DMS153 (cell line): ENCODE results near the gene XBP1.
"Not testable (repeated sequence)": the region's sequence is repeated elsewhere in the genome, so short reads cannot be mapped to it uniquely, and the experiment has no call there.

Experiments used
- DNase-seq: peaks from one replicate; lab custom pipeline; 2025; lab: John Stamatoyannopoulos, UW

The XBP1 gene

DNA sequence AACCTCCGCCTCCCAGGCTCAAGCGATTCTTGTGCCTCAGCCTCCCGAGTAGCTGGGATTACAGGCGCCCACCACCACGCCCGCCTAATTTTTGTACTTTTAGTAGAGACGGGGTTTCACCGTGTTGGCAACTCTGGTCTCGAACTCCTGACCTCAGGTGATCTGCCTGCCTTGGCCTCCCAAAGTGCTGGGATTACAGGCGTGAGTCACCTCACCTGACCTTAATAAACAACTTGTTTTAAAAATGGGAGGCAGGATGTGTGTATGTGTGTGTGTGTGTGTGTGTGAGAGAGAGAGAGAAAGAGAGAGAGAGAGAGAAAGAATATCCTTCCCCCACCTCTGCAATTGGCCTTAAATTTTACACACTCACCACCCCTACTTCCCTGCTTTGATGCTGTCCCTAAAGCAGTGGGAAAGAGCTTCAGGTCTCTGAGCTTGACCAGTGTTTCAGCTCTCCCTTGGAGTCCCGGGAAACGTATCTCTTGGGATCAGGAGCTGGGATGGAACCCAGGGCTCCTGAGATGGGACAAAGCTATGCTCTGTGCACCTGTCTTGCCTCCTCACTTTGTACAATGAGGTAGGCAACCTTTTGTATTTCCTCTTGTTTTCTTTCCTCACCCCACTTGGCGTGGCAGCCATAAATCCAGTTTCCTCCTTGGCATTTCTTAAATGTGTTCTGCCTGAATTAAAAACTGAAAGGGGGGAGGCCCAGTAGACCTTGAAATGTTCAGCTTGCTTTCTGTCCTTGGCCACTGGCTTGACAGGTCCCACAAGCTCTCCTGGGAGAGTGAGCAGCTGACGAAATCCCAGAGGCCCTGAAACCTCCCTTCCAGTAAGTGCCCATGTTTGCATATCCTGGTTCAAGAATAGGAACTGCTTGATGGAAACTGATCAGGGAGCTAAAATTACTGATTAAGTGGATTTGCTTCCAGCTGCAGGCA lies 17.8 kb upstream of the XBP1 start:
- DNase-seq, result peak; percentile 88

DNA sequence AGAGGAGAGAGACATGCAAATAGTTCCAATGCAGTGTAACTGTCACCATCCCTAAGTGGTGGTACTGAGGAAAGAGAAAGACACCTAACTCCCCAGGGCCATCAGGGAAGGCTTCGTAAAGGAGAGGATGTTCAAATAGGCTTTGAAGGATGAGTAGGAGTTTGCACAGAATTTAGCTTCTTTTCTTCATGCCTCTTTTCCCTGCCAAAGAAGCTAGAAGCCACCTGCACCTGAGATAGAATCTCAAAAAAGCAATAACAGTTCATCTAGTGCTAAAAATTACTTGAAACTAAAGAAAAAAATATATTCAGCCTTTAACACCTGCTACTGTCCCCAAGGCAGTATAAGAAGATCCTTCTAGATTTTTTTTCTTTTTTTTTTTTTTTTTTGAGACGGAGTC lies 16.7 kb upstream of the XBP1 start:
- DNase-seq, result no peak

DNA sequence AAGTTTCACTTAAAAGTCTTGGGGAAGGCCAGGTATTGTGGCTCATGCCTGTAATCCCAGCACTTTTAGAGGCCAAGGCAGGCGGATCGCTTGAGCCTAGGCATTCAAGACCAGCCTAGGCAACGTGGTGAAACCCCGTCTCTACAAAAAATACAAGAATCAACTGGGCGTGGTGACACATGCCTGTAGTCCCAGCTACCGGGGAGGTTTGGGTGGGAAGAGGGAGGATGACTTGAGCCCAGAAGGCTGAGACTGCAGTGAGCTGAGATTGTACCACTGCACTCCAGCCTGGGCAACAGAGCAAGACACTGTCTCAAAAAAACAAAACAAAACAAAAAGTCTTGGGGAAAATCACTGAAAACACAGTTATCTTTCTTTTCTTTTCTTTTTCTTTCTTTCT lies 15.4 kb upstream of the XBP1 start:
- no peak for DNase-seq

DNA sequence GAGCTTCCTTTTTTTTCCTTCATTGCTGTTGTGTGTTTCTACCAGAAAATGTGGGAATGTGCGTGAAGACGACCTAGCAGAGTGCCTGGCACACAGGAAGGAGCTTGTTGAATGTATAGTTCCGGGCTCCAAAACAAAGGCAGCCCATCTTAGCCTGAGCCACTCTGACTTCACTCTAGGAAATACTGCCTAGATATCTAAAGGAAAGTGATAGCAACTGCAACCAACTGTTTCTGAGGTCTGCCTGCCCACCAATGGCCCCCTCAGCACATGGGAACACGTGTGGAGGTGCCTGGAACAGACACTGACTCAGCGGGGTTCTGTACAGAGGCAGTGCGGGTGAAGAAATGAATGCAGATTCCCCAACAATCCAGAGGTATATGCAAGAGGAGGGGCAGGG lies 14.7 kb upstream of the XBP1 start:
- DNase-seq, result no peak

DNA sequence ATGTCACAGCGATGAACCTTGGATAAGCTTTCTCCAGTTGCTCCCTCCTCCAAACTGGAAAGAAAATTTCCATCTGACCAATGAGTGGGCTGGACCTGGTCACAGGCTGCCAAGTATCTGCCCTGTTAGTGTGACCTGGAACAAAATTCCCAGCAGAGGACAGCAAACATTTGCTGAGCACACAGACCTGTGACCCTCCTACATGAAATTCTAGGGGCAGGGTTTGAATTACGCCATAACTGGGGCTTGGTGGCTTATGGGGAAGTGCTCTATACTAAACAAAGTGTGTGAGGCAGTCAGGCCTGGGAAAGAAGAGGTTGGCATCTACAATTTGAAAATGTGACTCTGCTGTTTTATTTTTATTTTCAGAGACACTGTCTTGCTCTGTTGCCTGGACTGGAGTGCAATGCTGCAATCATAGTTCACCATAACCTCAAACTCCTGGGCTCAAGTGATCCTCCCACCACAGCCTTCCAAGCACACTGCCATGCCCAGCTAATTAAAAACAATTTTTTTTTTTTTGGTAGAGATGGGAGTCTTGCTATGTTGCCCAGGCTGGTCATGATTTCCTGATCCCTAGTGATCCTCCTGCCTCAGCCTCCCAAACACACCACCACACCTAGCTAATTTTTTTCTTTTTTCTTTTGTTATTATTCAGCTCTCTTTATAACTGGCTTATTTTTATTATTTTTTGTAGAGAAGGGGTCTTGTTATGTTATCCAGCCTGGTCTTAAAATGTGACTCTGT lies 13.6 kb upstream of the XBP1 start:
- DNase-seq, result no peak

DNA sequence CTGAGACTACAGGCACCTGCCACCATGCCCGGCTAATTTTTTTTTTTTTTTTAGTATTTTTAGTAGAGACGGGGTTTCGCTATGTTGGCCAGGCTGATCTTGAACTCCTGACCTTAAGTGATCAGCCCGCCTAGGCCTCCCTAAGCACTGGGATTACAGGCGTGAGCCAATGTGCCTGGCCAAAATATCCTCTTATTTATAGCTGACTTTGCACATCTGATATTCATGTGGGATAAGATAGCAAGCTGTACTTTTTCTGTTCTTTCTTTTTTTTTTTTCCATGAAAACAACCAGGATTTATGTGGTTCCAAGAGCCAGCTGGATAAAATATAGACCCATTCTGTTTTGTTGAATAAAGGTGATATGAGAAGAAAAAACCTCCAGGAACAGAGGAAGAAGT lies 12.1 kb upstream of the XBP1 start:
- no peak for DNase-seq

DNA sequence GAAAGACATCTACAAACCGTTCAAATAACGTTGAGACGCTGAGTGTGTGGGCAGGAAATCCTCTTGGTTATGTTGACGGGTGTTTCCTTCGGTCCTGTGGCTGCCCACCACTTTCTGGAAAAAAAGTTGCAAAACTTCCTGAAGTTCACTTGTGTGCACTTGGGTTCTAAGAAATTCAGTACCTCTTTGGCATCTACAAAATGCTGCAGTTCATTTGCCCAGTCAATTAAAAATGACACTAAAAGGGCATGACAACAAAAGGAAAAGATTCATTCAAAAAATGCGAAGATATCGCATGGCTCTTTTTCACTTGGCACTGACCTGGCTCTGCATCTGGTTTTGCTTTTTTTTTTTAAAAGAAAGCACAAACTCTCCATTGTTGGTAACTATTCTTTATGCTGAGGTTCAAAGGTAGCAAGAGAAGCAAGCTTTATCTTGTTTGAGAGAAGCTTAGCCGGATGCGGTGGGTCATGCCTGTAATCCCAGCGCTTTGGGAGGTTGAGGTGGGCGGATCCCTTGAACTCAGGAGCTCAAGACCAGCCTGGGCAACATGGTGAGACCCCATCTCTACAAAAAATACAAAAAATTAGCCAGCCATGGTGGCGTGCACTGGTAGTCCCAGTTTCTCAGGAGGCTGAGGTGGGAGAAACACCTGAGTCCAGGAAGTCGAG lies 10.6 kb upstream of the XBP1 start:
- DNase-seq, result no peak

DNA sequence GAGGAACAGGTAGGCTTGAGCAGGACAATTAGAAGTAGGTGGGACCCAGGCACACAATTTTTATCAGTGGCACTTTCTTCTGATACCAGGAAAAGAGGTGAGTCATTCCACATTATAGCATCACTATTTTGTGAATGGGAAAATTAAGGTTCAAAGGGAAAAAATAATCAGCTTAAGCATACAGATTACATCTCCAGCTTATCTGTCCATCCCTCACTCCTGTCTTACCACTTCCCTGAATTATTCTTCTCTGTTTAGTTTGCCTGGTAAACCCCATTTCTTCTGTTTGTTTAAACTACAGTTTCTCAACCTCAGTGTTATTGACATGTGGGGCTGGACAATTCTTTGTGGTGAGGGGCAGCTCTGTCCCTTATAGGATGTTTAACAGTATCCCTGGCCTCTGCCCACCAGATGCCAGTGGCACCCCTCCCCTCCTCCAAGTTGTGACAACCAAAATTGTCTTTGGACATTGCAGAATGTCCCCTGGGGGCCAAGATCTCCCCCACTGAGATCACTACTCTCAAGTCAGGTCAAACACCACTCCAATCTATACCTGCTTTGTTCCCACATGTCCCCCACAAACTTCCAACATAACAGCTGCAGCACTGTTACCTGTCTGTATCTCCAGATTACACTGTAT lies 8.5 kb upstream of the XBP1 start:
- no peak for DNase-seq

DNA sequence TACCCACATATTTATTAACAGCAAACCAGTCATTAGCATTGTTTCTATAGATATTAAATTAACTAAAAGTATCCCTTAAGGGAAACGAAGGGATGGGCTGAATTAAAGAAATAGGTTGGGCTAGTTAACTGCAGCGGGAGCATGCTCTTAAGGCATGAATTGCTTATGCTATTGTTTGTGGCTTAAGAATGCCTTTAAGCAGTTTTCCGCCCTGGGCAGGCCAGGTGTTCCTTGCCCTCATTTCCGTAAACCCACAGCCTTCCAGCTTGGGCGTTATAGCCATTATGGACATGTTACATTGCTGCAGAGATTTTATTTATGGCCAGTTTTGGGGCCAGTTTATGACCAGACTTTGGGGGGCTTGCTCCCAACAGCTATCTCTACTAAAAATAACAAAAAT lies 5.1 kb upstream of the XBP1 start:
- not testable (repeated sequence) for DNase-seq

DNA sequence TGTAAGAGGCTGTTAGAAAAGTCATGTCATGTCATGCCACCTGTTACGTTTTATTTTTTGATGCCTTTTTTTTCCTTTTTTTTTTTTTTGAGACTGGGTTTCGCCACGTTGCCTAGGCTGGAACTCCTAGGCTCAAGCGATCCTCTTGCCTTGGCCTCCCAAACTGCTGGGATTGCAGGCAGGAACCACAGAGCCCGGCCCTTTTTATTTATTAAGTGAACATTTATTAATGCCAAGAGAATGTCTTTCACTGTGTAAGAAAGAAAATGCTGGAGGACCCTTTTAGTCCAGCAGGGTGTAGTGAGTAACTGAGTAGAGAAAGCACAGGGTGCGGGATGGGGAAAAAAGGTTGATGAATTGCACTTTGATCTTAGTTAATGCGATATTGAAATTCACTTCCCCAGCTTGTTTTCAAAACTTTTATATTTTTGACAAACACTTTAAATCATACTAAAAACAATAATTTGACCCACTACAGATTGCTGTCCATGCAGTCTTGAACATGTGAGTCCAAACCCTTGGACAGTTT lies 2.3 kb upstream of the XBP1 start:
- DNase-seq, result no peak

DNA sequence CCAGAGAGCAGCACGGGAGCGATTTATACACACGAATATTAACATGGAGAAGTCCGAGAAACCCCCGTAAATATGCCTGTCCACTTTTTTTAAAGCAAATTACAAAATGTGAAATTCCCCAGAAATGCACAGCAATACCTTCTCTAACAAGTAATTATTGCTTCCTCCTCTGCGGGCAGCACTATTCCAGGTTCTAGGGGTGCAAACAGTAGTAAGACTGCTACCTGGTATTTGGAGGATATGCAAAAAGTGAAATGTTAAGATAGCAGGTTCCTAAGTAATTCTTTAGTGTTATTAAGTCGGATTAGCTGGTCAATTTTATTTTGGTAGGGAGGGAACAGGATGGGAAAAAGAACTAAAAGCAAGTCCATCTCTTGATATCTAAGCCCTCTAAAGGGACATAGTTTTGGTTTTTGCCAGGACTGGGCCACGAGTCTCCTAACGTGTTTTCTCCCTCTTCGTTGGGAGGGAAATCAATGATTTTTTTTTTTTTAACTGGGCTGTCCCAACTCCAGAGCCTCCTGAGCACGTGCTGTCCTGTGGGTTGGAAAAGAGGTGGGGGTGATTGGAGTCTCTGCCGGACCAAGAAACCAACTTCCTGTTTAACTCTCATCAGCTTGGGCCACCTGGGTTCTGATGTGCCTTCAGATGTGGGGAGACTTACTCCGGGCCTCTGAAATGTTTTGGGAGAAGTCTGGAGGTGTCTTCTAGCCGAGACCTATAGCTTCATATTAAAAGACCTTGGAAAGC lies 1.7 kb upstream of the XBP1 start:
- no peak for DNase-seq

DNA sequence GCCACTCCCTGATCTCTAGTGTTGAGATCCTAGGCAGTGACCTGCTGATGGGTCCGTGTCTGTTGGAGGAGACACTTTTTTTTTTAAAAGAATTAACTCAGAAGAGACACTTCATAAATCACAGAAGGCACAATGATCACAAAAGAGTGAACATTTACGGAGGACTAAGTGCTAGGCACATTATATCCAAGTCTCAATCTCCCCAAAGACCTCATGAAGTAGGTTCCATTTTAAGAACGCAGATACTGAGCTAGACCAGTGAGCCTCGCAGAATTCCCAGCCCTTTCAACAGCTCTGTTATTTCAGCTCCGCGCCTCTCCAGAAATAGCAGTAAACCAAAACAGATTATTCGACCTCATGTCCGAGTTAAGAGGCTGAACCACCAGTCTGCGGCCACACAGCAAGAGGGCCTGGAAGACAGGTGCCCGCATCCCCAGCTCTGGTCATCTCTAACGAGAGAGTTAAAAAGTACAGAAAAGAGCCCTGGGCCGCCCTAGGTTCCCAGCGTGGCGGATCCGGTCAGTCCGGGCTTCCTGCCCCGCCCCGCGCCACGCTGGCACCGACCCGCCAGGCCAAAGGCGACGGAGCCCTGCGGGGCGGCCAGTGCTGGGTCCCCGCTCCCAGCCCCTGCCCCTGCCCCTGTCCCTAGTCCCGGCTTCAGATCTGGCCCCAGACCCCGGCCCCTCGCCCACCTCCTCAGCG lies 612 bp downstream of the XBP1 start:
- DNase-seq, result no peak

DNA sequence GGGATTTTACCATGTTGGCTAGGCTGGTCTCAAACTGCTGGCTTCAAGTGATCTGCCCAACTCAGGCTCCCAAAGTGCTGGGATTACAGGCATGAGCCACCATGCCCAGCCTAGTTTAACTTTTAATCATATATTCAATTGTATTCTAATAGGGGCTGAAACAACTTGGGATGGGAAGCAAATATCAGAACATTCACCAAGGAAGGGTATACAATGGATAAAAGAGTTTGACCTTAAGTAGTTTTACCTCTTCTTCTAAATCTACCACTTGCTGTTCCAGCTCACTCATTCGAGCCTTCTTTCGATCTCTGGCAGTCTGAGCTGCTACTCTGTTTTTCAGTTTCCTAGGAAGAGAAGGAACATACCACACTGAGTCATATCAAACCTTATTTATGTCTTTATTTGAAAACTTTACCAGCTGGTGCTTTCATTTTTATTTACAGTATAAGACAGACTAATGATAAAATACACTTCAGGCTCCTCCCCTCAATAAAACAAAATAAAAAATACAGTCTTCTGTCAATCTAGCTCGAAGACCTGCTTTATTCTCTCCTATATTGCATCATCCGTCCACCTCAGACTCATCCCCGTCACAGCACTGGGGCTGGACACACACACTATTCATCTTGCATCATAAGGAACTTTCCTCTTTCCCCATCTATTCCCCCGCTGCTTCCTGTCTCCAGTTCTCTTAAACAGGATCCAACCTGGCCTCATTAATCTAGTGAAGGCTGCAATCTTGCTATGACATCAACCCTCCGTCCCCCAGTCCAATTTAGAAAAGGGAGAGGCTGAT lies 1.4 kb downstream of the XBP1 start:
- peak; percentile 47 for DNase-seq

DNA sequence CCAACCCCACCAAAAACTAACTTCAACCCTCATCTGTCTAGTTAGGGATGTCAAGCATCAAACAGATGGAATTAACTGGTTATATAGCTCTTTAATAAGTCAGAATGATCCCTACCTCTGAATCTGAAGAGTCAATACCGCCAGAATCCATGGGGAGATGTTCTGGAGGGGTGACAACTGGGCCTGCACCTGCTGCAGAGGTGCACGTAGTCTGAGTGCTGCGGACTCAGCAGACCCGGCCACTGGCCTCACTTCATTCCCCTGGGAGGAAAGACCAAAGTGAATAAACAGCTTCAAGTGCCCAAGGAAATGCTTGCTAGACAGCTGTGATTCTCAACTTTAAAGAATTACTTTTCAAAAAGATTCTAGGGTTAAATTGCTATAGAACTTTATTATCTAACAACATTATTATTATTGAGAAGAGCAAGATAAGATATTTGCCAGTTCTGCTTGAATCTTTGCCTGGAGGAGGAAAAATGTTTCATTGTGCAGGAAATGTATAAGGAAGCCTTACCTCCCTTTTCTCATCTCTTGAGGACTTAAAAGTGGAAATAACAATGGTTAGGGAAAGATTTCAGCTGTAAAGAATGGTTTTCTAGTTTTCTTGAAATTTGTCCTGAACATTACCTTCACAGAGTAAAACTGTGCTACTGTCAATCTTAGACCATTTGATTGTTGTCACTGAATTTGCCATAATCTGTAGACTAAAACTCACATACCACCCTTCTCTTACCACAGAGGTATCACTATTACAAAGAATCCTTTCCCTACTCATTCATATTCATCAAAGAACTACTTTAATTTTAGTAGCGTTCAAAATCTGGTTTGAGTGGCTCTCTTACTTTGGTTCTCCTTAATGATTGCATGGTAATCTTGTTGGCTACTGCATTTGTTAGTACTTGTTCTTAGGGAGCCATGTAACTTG lies 4.2 kb downstream of the XBP1 start:
- no peak for DNase-seq

DNA sequence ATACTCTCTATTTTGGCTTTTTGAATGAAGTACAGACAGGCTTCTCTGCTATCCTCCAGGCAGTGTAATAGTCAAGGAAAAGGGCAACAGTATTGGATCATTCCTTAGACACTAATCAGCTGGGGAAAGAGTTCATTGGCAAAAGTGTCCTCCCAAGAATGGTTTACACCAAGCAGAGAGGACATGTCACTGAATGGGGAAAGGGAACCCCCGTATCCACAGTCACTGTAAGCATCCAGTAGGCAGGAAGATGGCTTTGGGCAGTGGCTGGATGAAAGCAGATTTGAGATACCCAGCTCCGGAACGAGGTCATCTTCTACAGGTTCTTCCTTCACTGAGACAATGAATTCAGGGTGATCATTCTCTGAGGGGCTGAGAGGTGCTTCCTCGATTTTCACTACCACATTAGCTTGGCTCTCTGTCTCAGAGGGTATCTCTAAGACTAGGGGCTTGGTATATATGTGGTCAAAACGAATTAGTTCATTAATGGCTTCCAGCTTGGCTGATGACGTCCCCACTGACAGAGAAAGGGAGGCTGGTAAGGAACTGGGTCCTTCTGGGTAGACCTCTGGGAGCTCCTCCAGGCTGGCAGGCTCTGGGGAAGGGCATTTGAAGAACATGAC lies 5.2 kb downstream of the XBP1 start:
- no peak for DNase-seq

DNA sequence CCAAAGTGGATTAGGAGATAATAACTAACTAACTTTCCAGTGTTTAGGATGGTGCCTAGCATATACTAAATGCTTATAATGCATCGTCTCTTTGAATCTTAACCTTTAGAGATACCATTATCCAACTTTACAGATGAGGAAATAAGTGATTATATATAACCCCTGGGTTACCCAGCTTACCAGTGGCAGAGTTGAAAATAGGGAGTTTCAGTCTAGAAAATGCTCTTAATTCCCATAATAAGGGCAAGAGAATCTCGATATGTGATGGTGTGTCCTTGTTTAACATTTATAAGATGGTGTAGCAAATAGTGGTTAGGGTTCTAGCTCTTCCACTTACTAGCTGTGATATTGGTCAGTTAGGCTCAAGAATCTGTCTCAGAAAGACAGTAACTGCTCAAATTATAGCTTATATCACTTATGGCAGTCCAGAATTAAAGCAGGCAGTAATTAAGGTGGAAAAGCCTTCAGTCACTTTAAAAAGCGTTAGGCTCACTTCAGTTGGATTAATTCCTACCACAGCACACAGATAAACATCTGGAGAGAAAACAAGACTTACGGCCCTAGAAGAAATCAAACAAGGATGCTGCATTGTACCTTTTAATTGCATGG lies 6.3 kb downstream of the XBP1 start:
- DNase-seq, result no peak

DNA sequence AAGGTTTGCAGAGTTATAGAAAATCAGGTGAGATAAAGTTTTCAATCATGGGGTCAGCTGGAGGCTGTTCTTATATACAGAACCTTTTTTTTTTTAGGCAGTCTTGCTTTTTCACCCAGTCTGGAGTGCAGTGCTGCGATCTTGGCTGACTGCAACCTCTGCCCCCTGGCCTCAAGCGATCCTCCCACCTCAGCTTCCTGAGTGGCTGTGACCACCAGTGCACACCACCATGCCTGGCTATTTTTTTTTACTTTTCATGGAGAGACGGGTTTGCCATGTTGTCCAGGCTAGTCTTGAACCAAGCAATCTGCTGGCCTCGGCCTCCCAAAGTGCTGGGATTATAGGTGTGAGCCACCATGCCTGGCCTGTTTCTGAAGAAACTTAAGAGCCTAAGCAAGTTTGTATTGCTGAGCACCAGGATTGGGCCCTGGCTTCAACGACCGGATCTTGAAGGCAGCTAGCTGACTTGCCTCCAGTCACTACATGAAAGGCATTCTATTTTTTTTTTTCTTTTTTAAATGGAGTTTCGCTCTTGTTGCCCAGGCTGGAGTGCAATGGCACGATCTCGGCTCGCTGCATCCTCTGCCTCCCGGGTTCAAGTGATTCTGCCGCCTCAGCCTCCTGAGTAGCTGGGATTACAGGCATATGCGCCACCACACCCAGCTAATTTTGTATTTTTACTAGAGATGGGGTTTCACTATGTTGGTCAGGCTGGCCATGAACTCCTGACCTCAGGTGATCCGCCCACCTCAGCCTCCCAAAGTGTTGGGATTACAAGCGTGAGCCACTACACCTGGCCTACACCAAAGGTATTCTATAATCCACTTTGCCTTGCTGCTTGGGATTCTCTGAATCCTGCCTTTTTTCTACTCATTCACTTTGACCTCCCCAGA lies 7.6 kb downstream of the XBP1 start:
- no peak for DNase-seq
